Breast epithelium (tissue), 4 donors: ENCODE measurements around the gene DNAJC5G. TPM values are rescaled to one million over a fixed set of nuclear protein-coding genes. Genes with fewer than 3 reads are reported as not detected.

Experiments
- DNase-seq, 2 donors: peaks; one replicate each; pipeline ENCODE4 v3.0.0-alpha.2; 2019; ENCODE audit warnings: low spot score in 2 of 2
- H3K27ac ChIP-seq, 2 donors: fragments of 200-600 bp; sonication (generic) in 1 of 2; one replicate each; pipeline ENCODE4 v1.5.1; 2016 to 2019; ENCODE audit warnings: mild to moderate bottlenecking in 1 of 2
- H3K27me3 ChIP-seq, 2 donors: fragments of 200-600 bp; sonication (generic) in 1 of 2; one replicate each; pipeline versions ENCODE4 v1.5.1 to v1.6.0; 2017 to 2019; ENCODE audit warnings: control low read depth in 1 of 2, mild to moderate bottlenecking in 1 of 2
- H3K36me3 ChIP-seq: fragments of 200-600 bp; one replicate; pipeline ENCODE4 v1.5.1; 2019
- H3K4me1 ChIP-seq, 2 donors: fragments of 200-600 bp; sonication (generic); one replicate each; pipeline ENCODE4 v1.5.1; 2016 to 2019; ENCODE audit warnings: control low read depth in 1 of 2
- H3K4me3 ChIP-seq, 3 donors: fragments of 200-600 bp; sonication (generic); 1 replicate in 2 of 3; 2 replicates in 1 of 3; pipeline ENCODE4 v1.5.1; 2016 to 2019; ENCODE audit warnings: mild to moderate bottlenecking in 3 of 3, moderate library complexity in 2 of 3
- H3K9me3 ChIP-seq, 2 donors: fragments of 200-600 bp; sonication (generic) in 1 of 2; one replicate each; pipeline ENCODE4 v1.5.1; 2016 to 2019; ENCODE audit warnings: control low read depth in 1 of 2
- POLR2A ChIP-seq: fragments of 450-650 bp; IDR thresholded peaks from one replicate; pipeline ENCODE4 v1.6.1; 2016; ENCODE audit warnings: antibody characterized with exemption, mild to moderate bottlenecking, moderate library complexity
- POLR2AphosphoS5 ChIP-seq, 3 donors: sonication (generic); formaldehyde crosslinking; IDR thresholded peaks; one replicate each; pipeline ENCODE4 v1.6.1; 2017; ENCODE audit warnings: antibody characterized with exemption in 3 of 3
- intact Hi-C: fragments of 100-400 bp; cut with DNase I; formaldehyde crosslinking; loops from one replicate; pipeline ENCODE4 v1.15.1; 2023; ENCODE audit warnings: low total_unique reads
- total RNA-seq, 3 donors: library from RNA; depleted of rRNA; stranded (reverse); fragments of >200 nt; gene quantifications; one replicate each; pipeline ENCODE4 v1.1.0, GENCODE V29; 2016
- TF ChIP-seq, protein P1 (sequence below), 3 donors: fragments of 450-650 bp; IDR thresholded peaks; one replicate each; pipeline ENCODE4 v1.5.1; 2016 to 2017; ENCODE audit warnings: antibody characterized with exemption in 3 of 3, mild to moderate bottlenecking in 3 of 3, moderate library complexity in 3 of 3

DNAJC5G gene
- total RNA-seq, 3 donors from 2014 or later = not detected

DNA sequence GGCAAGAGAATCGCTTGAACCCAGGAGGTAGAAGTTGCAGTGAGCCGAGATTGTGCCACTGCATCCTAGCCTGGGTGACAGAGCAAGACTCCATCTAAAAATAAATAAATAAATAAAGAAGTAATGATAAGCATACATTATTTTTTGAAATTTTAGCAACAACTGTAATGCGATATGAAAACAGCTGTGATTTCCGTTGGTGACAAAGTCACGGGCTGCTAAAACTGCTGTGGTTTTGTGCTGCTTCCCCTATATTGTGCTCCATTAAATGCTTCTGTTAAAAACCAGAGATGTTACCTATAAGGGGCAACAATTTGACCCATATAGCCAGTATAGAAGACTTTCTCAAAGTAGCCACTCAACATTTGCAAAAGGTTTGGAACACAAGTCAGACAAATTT is 15.3 kb downstream of the DNAJC5G start:
- Histone ChIP-seq H3K27me3 (no peaks in the 10 kb centered on the region), H3K4me3 (no peak overlapping the region), H3K9me3 (no peaks in the 10 kb centered on the region), H3K36me3 (no peaks in the 10 kb centered on the region), H3K4me1 (no peaks in the 10 kb centered on the region), H3K27ac (no peak overlapping the region)
- DNase-seq = no peak
- intact Hi-C loops = no loop called here
- TF ChIP-seq POLR2AphosphoS5 (IDR thresholded peaks at IDR 0.05) (no peak), POLR2A (no peak)
- TF ChIP-seq, protein P1, sequence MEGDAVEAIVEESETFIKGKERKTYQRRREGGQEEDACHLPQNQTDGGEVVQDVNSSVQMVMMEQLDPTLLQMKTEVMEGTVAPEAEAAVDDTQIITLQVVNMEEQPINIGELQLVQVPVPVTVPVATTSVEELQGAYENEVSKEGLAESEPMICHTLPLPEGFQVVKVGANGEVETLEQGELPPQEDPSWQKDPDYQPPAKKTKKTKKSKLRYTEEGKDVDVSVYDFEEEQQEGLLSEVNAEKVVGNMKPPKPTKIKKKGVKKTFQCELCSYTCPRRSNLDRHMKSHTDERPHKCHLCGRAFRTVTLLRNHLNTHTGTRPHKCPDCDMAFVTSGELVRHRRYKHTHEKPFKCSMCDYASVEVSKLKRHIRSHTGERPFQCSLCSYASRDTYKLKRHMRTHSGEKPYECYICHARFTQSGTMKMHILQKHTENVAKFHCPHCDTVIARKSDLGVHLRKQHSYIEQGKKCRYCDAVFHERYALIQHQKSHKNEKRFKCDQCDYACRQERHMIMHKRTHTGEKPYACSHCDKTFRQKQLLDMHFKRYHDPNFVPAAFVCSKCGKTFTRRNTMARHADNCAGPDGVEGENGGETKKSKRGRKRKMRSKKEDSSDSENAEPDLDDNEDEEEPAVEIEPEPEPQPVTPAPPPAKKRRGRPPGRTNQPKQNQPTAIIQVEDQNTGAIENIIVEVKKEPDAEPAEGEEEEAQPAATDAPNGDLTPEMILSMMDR (IDR thresholded peaks at IDR 0.05) = no peak

DNA sequence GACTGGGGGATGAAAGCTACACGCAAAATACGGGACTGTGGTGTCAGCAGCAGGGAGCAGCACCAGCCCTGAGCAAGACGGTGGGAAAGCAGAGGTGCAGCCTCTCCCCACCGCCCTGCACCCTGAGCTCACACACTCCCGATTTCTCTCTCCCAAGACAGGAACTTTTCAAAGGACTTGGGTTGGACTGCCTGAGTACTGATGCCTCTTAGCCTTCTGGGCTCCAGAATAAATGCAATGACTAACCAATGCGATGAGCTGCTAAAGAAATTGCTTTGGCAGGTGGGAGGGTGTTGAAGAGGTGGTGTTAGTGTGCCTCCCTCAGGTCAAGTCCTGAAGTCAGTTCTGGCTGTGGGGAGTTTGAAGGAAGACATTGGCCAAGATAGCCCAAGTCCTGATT is 16.6 kb downstream of the DNAJC5G start:
- no peak for TF ChIP-seq POLR2A
- TF ChIP-seq, protein P1 (IDR thresholded peaks at IDR 0.05) = no peak
- no peak for TF ChIP-seq POLR2AphosphoS5 (IDR thresholded peaks at IDR 0.05)
- H3K27ac ChIP-seq = no peak overlapping the region
- no peaks in the 10 kb centered on the region for H3K27me3 ChIP-seq
- no peak overlapping the region for H3K4me3 ChIP-seq
- intact Hi-C loops = no loop called here
- no peak for DNase-seq
- no peaks in the 10 kb centered on the region for H3K36me3 ChIP-seq
- no peaks in the 10 kb centered on the region for H3K4me1 ChIP-seq
- no peaks in the 10 kb centered on the region for H3K9me3 ChIP-seq

DNA sequence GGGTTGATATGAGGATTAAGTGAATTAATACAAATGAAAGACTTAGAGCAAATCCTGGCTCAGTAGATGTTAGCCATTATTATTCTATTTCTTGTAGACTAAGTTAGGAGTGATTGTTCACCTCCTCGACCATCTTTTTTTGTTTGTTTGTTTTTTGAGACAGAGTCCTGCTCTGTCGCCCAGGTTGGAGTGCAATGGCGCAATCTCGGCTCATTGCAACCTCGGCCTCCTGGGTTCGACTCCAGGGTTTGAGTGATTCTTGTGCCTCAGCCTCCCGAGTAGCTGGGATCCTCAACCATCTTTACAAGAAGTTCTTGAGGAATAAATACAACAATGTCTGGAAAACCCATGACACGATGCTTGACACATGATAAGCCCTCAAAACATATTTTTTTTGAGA is 19.7 kb downstream of the DNAJC5G start:
- no peak for DNase-seq
- Histone ChIP-seq H3K4me3 (no peak overlapping the region), H3K27me3 (no peaks in the 10 kb centered on the region), H3K9me3 (no peaks in the 10 kb centered on the region), H3K4me1 (no peaks in the 10 kb centered on the region), H3K27ac (no peak overlapping the region), H3K36me3 (no peaks in the 10 kb centered on the region)
- intact Hi-C loops = no loop called here
- TF ChIP-seq POLR2A (no peak), POLR2AphosphoS5 (IDR thresholded peaks at IDR 0.05) (no peak)
- TF ChIP-seq, protein P1 (IDR thresholded peaks at IDR 0.05) = no peak

DNA sequence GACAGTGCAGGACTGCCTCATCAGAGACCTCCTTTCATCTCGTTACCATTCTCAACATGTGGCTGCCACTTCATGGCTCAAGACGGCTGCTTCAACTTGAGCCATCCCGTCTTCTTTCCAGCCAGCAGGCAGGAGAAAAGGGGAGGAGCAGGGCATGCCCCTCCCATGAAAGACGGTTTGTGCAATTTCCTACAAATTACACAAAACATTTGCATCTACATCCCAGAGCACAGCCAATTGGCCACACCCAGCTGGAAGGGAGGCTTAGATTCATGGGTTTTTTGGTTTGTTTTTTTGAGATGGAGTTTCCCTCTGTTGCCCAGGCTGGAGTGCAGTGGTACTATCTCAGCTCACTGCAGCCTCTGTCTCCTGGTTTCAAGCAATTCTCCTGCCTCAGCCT is 21.2 kb downstream of the DNAJC5G start:
- DNase-seq = no peak
- no peaks in the 10 kb centered on the region for H3K4me1 ChIP-seq
- no peak overlapping the region for H3K27ac ChIP-seq
- no peak for TF ChIP-seq POLR2A
- TF ChIP-seq, protein P1 (IDR thresholded peaks at IDR 0.05) = no peak
- no peak for TF ChIP-seq POLR2AphosphoS5 (IDR thresholded peaks at IDR 0.05)
- intact Hi-C loops = no loop called here
- H3K36me3 ChIP-seq = no peaks in the 10 kb centered on the region
- H3K27me3 ChIP-seq = no peaks in the 10 kb centered on the region
- no peaks in the 10 kb centered on the region for H3K9me3 ChIP-seq
- no peak overlapping the region for H3K4me3 ChIP-seq

DNA sequence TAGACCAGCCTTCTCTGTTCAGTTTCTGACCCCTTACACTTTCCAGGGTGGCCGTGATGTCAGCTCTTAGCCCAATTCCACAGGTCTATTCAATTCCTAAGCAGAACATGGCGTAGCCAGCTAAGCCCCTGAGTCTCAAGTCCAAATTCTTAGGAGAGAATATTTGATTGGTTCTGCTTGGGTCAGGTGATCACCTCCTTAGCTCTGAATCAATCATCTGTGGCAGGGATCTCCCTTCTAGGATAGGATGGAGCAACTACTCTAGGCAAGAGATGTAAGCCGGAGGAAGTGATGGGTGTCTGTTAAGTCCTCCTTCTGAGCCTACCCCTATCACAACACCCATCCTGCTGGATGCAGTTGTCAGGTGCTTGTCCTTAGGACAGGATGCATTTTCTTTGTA is 22.0 kb downstream of the DNAJC5G start:
- H3K4me3 ChIP-seq = no peak overlapping the region
- no peak for TF ChIP-seq POLR2AphosphoS5 (IDR thresholded peaks at IDR 0.05)
- TF ChIP-seq POLR2A = no peak
- TF ChIP-seq, protein P1 (IDR thresholded peaks at IDR 0.05) = no peak
- H3K9me3 ChIP-seq = no peaks in the 10 kb centered on the region
- no peak for DNase-seq
- H3K36me3 ChIP-seq = no peaks in the 10 kb centered on the region
- no peak overlapping the region for H3K27ac ChIP-seq
- no peaks in the 10 kb centered on the region for H3K27me3 ChIP-seq
- H3K4me1 ChIP-seq = no peaks in the 10 kb centered on the region
- intact Hi-C loops = no loop called here
